PC-9 (cell line): ENCODE measurements around the gene DAB2. TPM values are rescaled to one million over a fixed set of nuclear protein-coding genes. Genes with fewer than 3 reads are reported as not detected.

Source experiments
- BruUV-seq: library from RNA; stranded (reverse); fragments of 400-500 nt; replicated peaks from 2 replicates; lab custom pipeline; 2021; lab: Mats Ljungman, UMichigan
- CTCF ChIA-PET: fragments of 300-600 bp; sonication (Branson Sonifier 250); formaldehyde crosslinking; loops from one replicate; lab custom pipeline; 2022; ENCODE audit warnings: antibody characterized with exemption; lab: Charles Lee
- POLR2A ChIA-PET: fragments of 300-600 bp; sonication (Branson Sonifier 250); formaldehyde crosslinking; loops from one replicate; lab custom pipeline; 2022; ENCODE audit warnings: antibody characterized with exemption; ENCODE audit not compliant: unreplicated experiment; lab: Charles Lee
- DNase-seq, 2 experiments: peaks; one replicate each; pipeline versions ENCODE4 v3.0.0 to v3.0.0-alpha.2; 2015 to 2022; ENCODE audit warnings: mixed read lengths in 1 of 2
- H2AFZ ChIP-seq: fragments of 200-600 bp; sonication (generic); 2 replicates; pipeline ENCODE4 v1.8.1; 2017; ENCODE audit warnings: antibody characterized with exemption
- H3F3A ChIP-seq: fragments of 200-600 bp; sonication (generic); 2 replicates; pipeline ENCODE4 v1.8.1; 2017; ENCODE audit warnings: antibody characterized with exemption, mild to moderate bottlenecking, low read depth; ENCODE audit not compliant: insufficient read depth
- H3K27ac ChIP-seq: fragments of 200-600 bp; sonication (generic); 2 replicates; pipeline ENCODE4 v1.6.1; 2016; ENCODE audit warnings: mixed run types
- H3K27me3 ChIP-seq: fragments of 200-600 bp; sonication (generic); 2 replicates; pipeline ENCODE4 v1.6.1; 2016; ENCODE audit warnings: low read depth, mixed run types; ENCODE audit not compliant: insufficient read depth
- H3K36me3 ChIP-seq: fragments of 200-600 bp; sonication (generic); 2 replicates; pipeline ENCODE4 v1.6.1; 2016; ENCODE audit warnings: low read depth, mixed run types
- H3K4me1 ChIP-seq: fragments of 200-600 bp; sonication (generic); replicated peaks from 2 replicates; pipeline ENCODE4 v1.6.1; 2016; ENCODE audit warnings: mixed run types; ENCODE audit not compliant: insufficient read depth
- H3K4me2 ChIP-seq: fragments of 200-600 bp; sonication (generic); 2 replicates; pipeline ENCODE4 v1.6.1; 2017; ENCODE audit warnings: mixed run types
- H3K4me3 ChIP-seq: fragments of 200-600 bp; sonication (generic); 2 replicates; pipeline ENCODE4 v1.6.1; 2016; ENCODE audit warnings: mixed run types
- H3K79me2 ChIP-seq: fragments of 200-600 bp; sonication (generic); 2 replicates; pipeline ENCODE4 v1.6.1; 2017; ENCODE audit warnings: low read depth, mixed run types
- H3K9me2 ChIP-seq: fragments of 200-600 bp; sonication (generic); 2 replicates; pipeline ENCODE4 v1.8.1; 2017; ENCODE audit warnings: mild to moderate bottlenecking; ENCODE audit not compliant: insufficient read depth
- H3K9me3 ChIP-seq: fragments of 200-600 bp; sonication (generic); 2 replicates; pipeline ENCODE4 v1.8.1; 2016; ENCODE audit warnings: low read depth; ENCODE audit not compliant: insufficient read depth
- H4K20me1 ChIP-seq: fragments of 200-600 bp; sonication (generic); 2 replicates; pipeline ENCODE4 v1.8.1; 2017; ENCODE audit not compliant: insufficient read depth
- CTCF ChIP-seq: fragments of 200-600 bp; sonication (generic); conservative IDR thresholded peaks from 2 replicates; pipeline ENCODE4 v1.6.1; 2017; ENCODE audit warnings: mixed run types, antibody characterized with exemption, mild to moderate bottlenecking, moderate library complexity
- EZH2 ChIP-seq: fragments of 200-600 bp; sonication (generic); IDR thresholded peaks from 2 replicates; pipeline ENCODE4 v1.8.0; 2017; ENCODE audit warnings: antibody characterized with exemption, low read depth
- intact Hi-C: fragments of 100-400 bp; cut with micrococcal nuclease; formaldehyde crosslinking; loops from one replicate; pipeline ENCODE4 v1.10.0; 2022; ENCODE audit not compliant: unreplicated experiment
- total RNA-seq: library from RNA; stranded (reverse); gene quantifications from 2 replicates; pipeline ENCODE4 v1.2.3, GENCODE V29; 2021

The DAB2 gene
- total RNA-seq, 1 experiment from 2014 or later, result 21.0 TPM

DNA sequence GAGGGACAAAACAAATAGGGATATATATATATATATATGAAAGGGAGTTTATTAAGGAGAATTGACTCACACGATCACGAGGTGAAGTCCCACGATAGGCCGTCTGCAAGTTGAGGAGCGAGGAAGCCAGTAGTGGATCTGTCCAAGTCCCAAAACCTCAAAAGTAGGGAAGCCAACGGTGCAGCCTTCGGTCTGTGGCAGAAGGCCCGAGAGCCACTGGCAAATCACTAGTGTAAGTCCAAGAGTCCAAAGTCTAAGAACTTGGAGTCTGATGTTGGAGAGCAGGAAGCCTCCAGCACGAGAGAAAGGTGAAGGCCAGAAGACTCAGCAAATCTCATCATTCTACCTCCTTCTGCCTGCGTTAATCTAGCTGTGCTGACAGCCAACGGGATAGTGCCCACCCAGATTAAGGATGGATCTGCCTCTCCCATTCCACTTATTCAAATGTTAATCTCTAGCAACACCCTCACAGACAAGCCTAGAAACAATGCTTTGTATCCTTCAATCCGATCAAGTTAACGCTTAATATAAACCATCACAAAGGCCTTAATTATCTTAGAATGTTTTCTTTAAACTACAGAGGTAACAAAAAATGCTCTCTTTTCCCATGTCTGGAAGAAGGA lies 23.8 kb upstream of the DAB2 start:
- intact Hi-C loops, result no loop called here
- no TSS peak for BruUV-seq
- POLR2A ChIA-PET, result no interaction called here
- DNase-seq, result no peak
- H2AFZ ChIP-seq, result no peak overlapping the region; the same call in 1 of the 2 replicates
- no peaks in the 10 kb centered on the region for H3K4me1 ChIP-seq
- no peaks in the 10 kb centered on the region for H3F3A ChIP-seq
- no peaks in the 10 kb centered on the region for H3K27me3 ChIP-seq
- no peak overlapping the region for H3K4me3 ChIP-seq
- CTCF ChIA-PET, result no interaction called here
- H3K27ac ChIP-seq, result no peak overlapping the region
- H3K36me3 ChIP-seq, result no peaks in the 10 kb centered on the region
- TF ChIP-seq CTCF, result no peak
- no peaks in the 10 kb centered on the region for H3K9me3 ChIP-seq
- no peak overlapping the region for H3K4me2 ChIP-seq
- no peaks in the 10 kb centered on the region for H3K79me2 ChIP-seq
- no peaks in the 10 kb centered on the region; the same call in 1 of the 2 replicates for H3K9me2 ChIP-seq
- no peaks in the 10 kb centered on the region for H4K20me1 ChIP-seq

DNA sequence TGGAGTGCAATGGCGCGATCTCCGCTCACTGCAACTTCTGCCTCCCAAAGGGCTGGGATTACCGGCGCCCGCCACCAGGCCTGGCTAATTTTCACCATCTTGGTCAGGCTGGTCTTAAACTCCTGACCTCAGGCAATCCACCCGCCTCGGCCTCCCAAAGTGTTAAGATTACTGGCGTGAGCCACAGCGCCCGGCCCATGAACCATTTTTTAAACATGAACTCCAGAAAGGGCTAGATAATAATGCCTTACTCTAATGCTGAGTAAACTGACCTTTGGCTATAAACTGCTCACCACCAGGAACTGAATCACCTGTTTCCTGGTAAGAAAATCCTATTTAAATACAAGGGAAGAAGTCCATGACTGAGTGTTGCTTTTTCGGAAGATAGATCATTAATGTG lies 23.2 kb upstream of the DAB2 start:
- Histone ChIP-seq H3K4me3 (no peak overlapping the region), H3K9me2 (no peaks in the 10 kb centered on the region; the same call in 1 of the 2 replicates), H3K4me2 (no peak overlapping the region), H3K27me3 (no peaks in the 10 kb centered on the region), H3K27ac (no peak overlapping the region), H3K36me3 (no peaks in the 10 kb centered on the region), H3K4me1 (no peaks in the 10 kb centered on the region), H4K20me1 (no peaks in the 10 kb centered on the region), H2AFZ (no peak overlapping the region), H3F3A (no peaks in the 10 kb centered on the region), H3K9me3 (no peaks in the 10 kb centered on the region), H3K79me2 (no peaks in the 10 kb centered on the region)
- ChIA-PET CTCF (no interaction called here), POLR2A (no interaction called here)
- BruUV-seq, result no TSS peak
- TF ChIP-seq EZH2 (no peak), CTCF (no peak)
- DNase-seq, result no peak
- intact Hi-C loops, result no loop called here

GRCh38 chr5:39447059-39447458 lies 22.3 kb upstream of the DAB2 start:
- no peaks in the 10 kb centered on the region for H4K20me1 ChIP-seq
- no peak overlapping the region for H3K4me2 ChIP-seq
- H2AFZ ChIP-seq, result no peak overlapping the region
- no peak for TF ChIP-seq CTCF
- no peak for TF ChIP-seq EZH2
- POLR2A ChIA-PET, result no interaction called here
- intact Hi-C loops, result no loop called here
- no peaks in the 10 kb centered on the region for H3K9me3 ChIP-seq
- no TSS peak for BruUV-seq
- H3K36me3 ChIP-seq, result no peaks in the 10 kb centered on the region
- H3K27ac ChIP-seq, result no peak overlapping the region
- no peak for DNase-seq
- no peaks in the 10 kb centered on the region; the same call in 1 of the 2 replicates for H3K9me2 ChIP-seq
- H3F3A ChIP-seq, result no peaks in the 10 kb centered on the region
- H3K79me2 ChIP-seq, result no peaks in the 10 kb centered on the region
- CTCF ChIA-PET, result no interaction called here
- no peak overlapping the region for H3K4me3 ChIP-seq
- H3K4me1 ChIP-seq, result no peaks in the 10 kb centered on the region
- no peaks in the 10 kb centered on the region for H3K27me3 ChIP-seq
